HepG2 (cell line): ENCODE measurements around the gene SSPN. TPM values are rescaled to one million over a fixed set of nuclear protein-coding genes. Genes with fewer than 3 reads are reported as not detected.

ENCODE experiments used
- ATAC-seq: fragments of 200-7000 bp; cut with Tn5 transposase; 3 replicates; pipeline ENCODE4 v1.9.1; 2020; ENCODE audit warnings: mild to moderate bottlenecking, moderate library complexity
- BruUV-seq: library from RNA; stranded (reverse); fragments of 400-500 nt; replicated peaks from 2 replicates; lab custom pipeline; 2021; lab: Mats Ljungman, UMichigan
- CTCF ChIA-PET: fragments of 300-600 bp; formaldehyde crosslinking; extraction: SDS; loops from one replicate; lab custom pipeline; 2021; ENCODE audit warnings: low total read pairs, inconsistent platforms, low intra/inter-chr PET ratio; lab: Yijun Ruan, JAX
- POLR2A ChIA-PET: fragments of 350-600 bp; sonication (Branson Sonifier 250); formaldehyde crosslinking; loops from one replicate; lab custom pipeline; 2020; ENCODE audit warnings: antibody characterized with exemption, inconsistent platforms; lab: Yijun Ruan, JAX
- DNase-seq: peaks from one replicate; pipeline ENCODE4 v3.0.0-alpha.2; 2015; ENCODE audit warnings: low spot score
- FAIRE-seq: peaks from 3 replicates; lab custom pipeline; 2011; peaks lifted over from hg19 to GRCh38; lab: Jason Lieb, UNC
- H2AFZ ChIP-seq: one replicate; pipeline ENCODE4 v1.6.1; 2011; ENCODE audit warnings: low read length, inconsistent platforms
- H3K27ac ChIP-seq: fragments of 300-600 bp; 3 replicates; pipeline ENCODE4 v1.8.0; 2011; ENCODE audit warnings: mixed run types, mild to moderate bottlenecking, mixed read lengths, low read length, inconsistent platforms; ENCODE audit not compliant: insufficient read depth; ENCODE audit errors: extremely low read length
- H3K27me3 ChIP-seq, 2 experiments: fragments of 200-600 bp in 1 of 2; 2 replicates in 1 of 2; 3 replicates in 1 of 2; pipeline versions ENCODE4 v1.6.0 to v1.8.0; 2011; ENCODE audit warnings: low read length in 2 of 2, mild to moderate bottlenecking in 2 of 2, moderate library complexity in 2 of 2, inconsistent platforms in 1 of 2; ENCODE audit not compliant: insufficient read depth in 2 of 2, control insufficient read depth in 1 of 2
- H3K36me3 ChIP-seq, 2 experiments: fragments of 200-600 bp in 1 of 2; replicated peaks in 1 of 2; 2 replicates in 1 of 2; 3 replicates in 1 of 2; pipeline versions ENCODE4 v1.5.1 to v1.8.0; 2011; ENCODE audit warnings: low read length in 2 of 2, inconsistent platforms in 1 of 2; ENCODE audit not compliant: insufficient read depth in 2 of 2, control insufficient read depth in 1 of 2
- H3K4me1 ChIP-seq: 2 replicates; pipeline ENCODE4 v1.5.1; 2012; ENCODE audit warnings: low read length, inconsistent platforms; ENCODE audit not compliant: insufficient read depth
- H3K4me2 ChIP-seq: 2 replicates; pipeline ENCODE4 v1.6.0; 2011; ENCODE audit warnings: low read depth, low read length, inconsistent platforms
- H3K4me3 ChIP-seq, 3 experiments: fragments of 200-600 bp in 1 of 3; sonication (generic), shearing (Covaris generic) in 1 of 3; replicated peaks in 1 of 3; 2 replicates each; pipeline ENCODE4 v1.5.1; 2011 to 2016; ENCODE audit warnings: low read length in 3 of 3, inconsistent platforms in 2 of 3, low read depth in 2 of 3, mild to moderate bottlenecking in 2 of 3, control low read depth in 1 of 3, mixed read lengths in 1 of 3; ENCODE audit not compliant: insufficient read depth in 1 of 3
- H3K79me2 ChIP-seq: one replicate; pipeline ENCODE4 v1.6.1; 2011; ENCODE audit warnings: low read length, inconsistent platforms; ENCODE audit not compliant: insufficient read depth
- H3K9ac ChIP-seq: 2 replicates; pipeline ENCODE4 v1.6.0; 2011; ENCODE audit warnings: mild to moderate bottlenecking, low read depth, low read length, inconsistent platforms; ENCODE audit not compliant: insufficient read depth
- H3K9me3 ChIP-seq: 2 replicates; pipeline ENCODE4 v1.5.1; 2012; ENCODE audit warnings: mild to moderate bottlenecking, low read length
- H4K20me1 ChIP-seq: 2 replicates; pipeline ENCODE4 v1.6.0; 2011; ENCODE audit warnings: inconsistent platforms, mild to moderate bottlenecking, low read length, moderate library complexity; ENCODE audit not compliant: insufficient read depth
- ATF7-NPFF ChIP-seq: sonication (generic); formaldehyde crosslinking; IDR thresholded peaks from 2 replicates; pipeline ENCODE4 v1.8.1; 2023; ENCODE audit warnings: mild to moderate bottlenecking, low read depth, missing genetic modification reagents, moderate library complexity
- RFX3 ChIP-seq: IDR thresholded peaks from 2 replicates; pipeline ENCODE4 v1.6.1; 2016; ENCODE audit warnings: missing biosample characterization, missing genetic modification reagents
- SAP130 ChIP-seq: IDR thresholded peaks from 2 replicates; pipeline ENCODE4 v1.6.1; 2016; ENCODE audit warnings: low read depth
- SP5 ChIP-seq: IDR thresholded peaks from 2 replicates; pipeline ENCODE4 v1.6.1; 2016; ENCODE audit warnings: low read depth, borderline replicate concordance
- WGBS: methylation state at CpG from one replicate; pipeline ENCODE4 v1.1.6; 2017; ENCODE audit warnings: low lambda C conversion rate; 5-methylcytosine and 5-hydroxymethylcytosine counted together
- in situ Hi-C: cut with HindIII; loops from 2 replicates; pipeline ENCODE4 v1.10.0; 2017; ENCODE audit warnings: low pct_unique_long_range_greater_than_20kb; ENCODE audit not compliant: extremely low pct_ligation_motif_present
- intact Hi-C: fragments of 100-400 bp; cut with micrococcal nuclease; formaldehyde crosslinking; loops from one replicate; pipeline ENCODE4 v1.10.0; 2022; ENCODE audit not compliant: unreplicated experiment
- polyA plus RNA-seq, 8 experiments: library from polyadenylated mRNA; depleted of rRNA in 3 of 8; stranded (reverse) in 7 of 8; unstranded in 1 of 8; fragments of >200 nt; fragmentation: Illumina TruSeq in 4 of 8; extraction: Trizol in 4 of 8; gene quantifications; 2 replicates each; pipeline versions ENCODE4 v1.2.1 to v1.2.3, GENCODE V29; 2011 to 2016; ENCODE audit warnings: low read depth in 4 of 8, missing spikeins in 1 of 8, mixed read lengths in 1 of 8; ENCODE audit not compliant: insufficient read depth in 1 of 8
- total RNA-seq, 5 experiments: library from RNA; depleted of rRNA; stranded (reverse); fragments of >200 nt; fragmentation: Illumina TruSeq; extraction: Trizol; gene quantifications; 2 replicates each; pipeline ENCODE4 v1.2.3, GENCODE V29; 2016; ENCODE audit warnings: low read depth in 1 of 5
- TF ChIP-seq, protein P1 (sequence below), 2 experiments: sonication (generic) in 1 of 2; formaldehyde crosslinking in 1 of 2; IDR thresholded peaks; 2 replicates each; pipeline versions ENCODE4 v1.4.0 to v1.6.1; 2016 to 2020; ENCODE audit warnings: borderline replicate concordance in 1 of 2, low read depth in 1 of 2, mild to moderate bottlenecking in 1 of 2, missing genetic modification reagents in 1 of 2

Gene SSPN
- total and polyA plus RNA-seq, 2 of the 13 experiments (the other 11 are each of a cell fraction or from before 2014, with no cell fraction given): not detected

DNA sequence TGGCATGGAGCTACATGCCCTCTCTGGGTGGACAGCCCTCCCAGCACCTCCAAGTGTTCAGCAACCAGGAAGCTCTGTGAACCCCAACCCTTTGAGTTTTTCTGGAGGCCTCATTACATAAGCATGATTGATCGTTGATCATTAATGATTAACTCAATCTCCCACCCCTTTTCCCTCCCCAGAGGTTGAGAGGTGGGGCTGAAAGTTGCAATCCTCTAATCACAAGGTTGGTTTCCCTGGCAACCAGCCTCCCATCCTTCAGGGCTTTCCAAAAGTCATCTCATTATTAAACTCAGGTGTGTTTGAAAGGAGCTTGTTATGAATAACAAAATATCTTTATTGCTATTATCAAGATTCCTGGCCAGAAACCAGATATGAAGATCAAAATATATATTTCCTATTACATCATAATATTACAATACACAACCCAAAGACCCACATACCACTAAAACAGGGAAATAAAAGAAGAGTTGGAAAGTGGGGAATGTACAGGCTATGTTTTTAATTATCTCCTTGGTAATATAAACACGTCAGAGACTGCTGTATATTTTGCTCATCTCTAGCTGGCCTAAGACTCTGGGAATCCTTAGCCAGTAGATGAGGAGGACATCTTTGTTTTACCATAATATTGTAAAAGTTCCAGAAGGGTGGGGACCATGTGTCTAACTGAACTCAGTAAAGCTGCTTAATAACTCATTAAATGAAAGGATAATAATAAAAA is 73.6 kb downstream of the SSPN start:
- 2% methylated on average over 2 of the region's 2 CpGs for WGBS
- Histone ChIP-seq H3K4me1 (peaks cover 37% of the 10 kb centered on the region), H3K36me3 (no peaks in the 10 kb centered on the region), H3K79me2 (no peaks in the 10 kb centered on the region), H3K27me3 (no peaks in the 10 kb centered on the region), H3K27ac (no peak overlapping the region), H3K9me3 (no peaks in the 10 kb centered on the region), H3K4me3 (no peak overlapping the region), H3K4me2 (no peak overlapping the region), H3K9ac (no peak overlapping the region), H2AFZ (no peak overlapping the region), H4K20me1 (no peaks in the 10 kb centered on the region)
- TF ChIP-seq SP5 (CRISPR knock-in tag) (peak; percentile 39; the same call in 1 of the 2 replicates), RFX3 (CRISPR knock-in tag) (peak; percentile 61), SAP130 (CRISPR knock-in tag) (no peak), ATF7-NPFF (no peak)
- TF ChIP-seq, protein P1, sequence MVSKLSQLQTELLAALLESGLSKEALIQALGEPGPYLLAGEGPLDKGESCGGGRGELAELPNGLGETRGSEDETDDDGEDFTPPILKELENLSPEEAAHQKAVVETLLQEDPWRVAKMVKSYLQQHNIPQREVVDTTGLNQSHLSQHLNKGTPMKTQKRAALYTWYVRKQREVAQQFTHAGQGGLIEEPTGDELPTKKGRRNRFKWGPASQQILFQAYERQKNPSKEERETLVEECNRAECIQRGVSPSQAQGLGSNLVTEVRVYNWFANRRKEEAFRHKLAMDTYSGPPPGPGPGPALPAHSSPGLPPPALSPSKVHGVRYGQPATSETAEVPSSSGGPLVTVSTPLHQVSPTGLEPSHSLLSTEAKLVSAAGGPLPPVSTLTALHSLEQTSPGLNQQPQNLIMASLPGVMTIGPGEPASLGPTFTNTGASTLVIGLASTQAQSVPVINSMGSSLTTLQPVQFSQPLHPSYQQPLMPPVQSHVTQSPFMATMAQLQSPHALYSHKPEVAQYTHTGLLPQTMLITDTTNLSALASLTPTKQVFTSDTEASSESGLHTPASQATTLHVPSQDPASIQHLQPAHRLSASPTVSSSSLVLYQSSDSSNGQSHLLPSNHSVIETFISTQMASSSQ (IDR thresholded peaks at IDR 0.05; ENCODE audit: low read depth): peak; percentile 70
- TF ChIP-seq, protein P1 (CRISPR knock-in tag; IDR thresholded peaks at IDR 0.05; ENCODE audit: borderline replicate concordance): peak; percentile 20; the same call in 1 of the 2 replicates
- peak; percentile 18 for DNase-seq
- in situ Hi-C loops (no loop called here), intact Hi-C loops (no loop called here)
- no peak for FAIRE-seq
- ATAC-seq: peak; percentile 51
- BruUV-seq: no TSS peak
- POLR2A ChIA-PET: no interaction called here
- CTCF ChIA-PET: no interaction called here
